Panc1 (cell line): Measurements from ENCODE around the gene GALNT18.

Source experiments
- POLR2AphosphoS5 ChIP-seq: IDR thresholded peaks from 2 replicates; pipeline ENCODE4 v1.6.1; 2012; ENCODE audit warnings: mild to moderate bottlenecking, low read depth, low read length, moderate library complexity
- TF ChIP-seq, protein P1 (sequence below): fragments of 450-650 bp; IDR thresholded peaks from 2 replicates; pipeline ENCODE4 v1.5.1; 2017; ENCODE audit warnings: mild to moderate bottlenecking

DNA sequence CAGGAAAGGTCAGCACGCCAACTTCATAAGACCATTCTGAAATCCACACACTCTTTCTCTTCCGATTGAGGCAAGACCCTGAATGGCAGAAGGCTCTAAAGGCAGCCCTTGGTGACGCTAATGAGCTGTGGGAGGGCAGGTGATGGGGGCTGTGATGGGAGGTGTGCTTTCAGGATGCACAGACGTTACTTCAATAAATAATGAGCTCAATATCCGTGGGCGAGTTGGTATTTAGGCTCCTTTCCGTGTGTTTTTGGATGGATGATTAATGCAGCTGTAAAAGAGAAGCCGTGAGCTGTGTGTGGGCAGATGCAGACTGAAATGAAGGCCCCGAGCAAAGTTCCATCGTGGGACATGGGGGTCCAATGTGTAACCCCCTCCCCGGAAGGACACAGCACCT lies 138.2 kb downstream of the GALNT18 start:
- TF ChIP-seq, protein P1, sequence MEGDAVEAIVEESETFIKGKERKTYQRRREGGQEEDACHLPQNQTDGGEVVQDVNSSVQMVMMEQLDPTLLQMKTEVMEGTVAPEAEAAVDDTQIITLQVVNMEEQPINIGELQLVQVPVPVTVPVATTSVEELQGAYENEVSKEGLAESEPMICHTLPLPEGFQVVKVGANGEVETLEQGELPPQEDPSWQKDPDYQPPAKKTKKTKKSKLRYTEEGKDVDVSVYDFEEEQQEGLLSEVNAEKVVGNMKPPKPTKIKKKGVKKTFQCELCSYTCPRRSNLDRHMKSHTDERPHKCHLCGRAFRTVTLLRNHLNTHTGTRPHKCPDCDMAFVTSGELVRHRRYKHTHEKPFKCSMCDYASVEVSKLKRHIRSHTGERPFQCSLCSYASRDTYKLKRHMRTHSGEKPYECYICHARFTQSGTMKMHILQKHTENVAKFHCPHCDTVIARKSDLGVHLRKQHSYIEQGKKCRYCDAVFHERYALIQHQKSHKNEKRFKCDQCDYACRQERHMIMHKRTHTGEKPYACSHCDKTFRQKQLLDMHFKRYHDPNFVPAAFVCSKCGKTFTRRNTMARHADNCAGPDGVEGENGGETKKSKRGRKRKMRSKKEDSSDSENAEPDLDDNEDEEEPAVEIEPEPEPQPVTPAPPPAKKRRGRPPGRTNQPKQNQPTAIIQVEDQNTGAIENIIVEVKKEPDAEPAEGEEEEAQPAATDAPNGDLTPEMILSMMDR, result no peak
- TF ChIP-seq POLR2AphosphoS5, result no peak
